Ishikawa (cell line): ENCODE data around the gene S100A13.

Experiments used
- CEBPB ChIP-seq: IDR thresholded peaks from 2 replicates; pipeline ENCODE4 v1.6.1; 2012
- CREB1 ChIP-seq: IDR thresholded peaks from 2 replicates; pipeline ENCODE4 v1.6.1; 2012; ENCODE audit warnings: low read depth
- EGR1 ChIP-seq: IDR thresholded peaks from 2 replicates; pipeline ENCODE4 v1.6.1; 2012
- EP300 ChIP-seq: IDR thresholded peaks from 2 replicates; pipeline ENCODE4 v1.6.1; 2012; ENCODE audit warnings: borderline replicate concordance
- FOXM1 ChIP-seq: IDR thresholded peaks from 2 replicates; pipeline ENCODE4 v1.6.1; 2012; ENCODE audit warnings: low read depth, borderline replicate concordance
- NFIC ChIP-seq: IDR thresholded peaks from 2 replicates; pipeline ENCODE4 v1.6.1; 2012
- RAD21 ChIP-seq: IDR thresholded peaks from 2 replicates; pipeline ENCODE4 v1.6.1; 2012; ENCODE audit warnings: low read depth
- TAF1 ChIP-seq: IDR thresholded peaks from 2 replicates; pipeline ENCODE4 v1.6.1; 2012; ENCODE audit warnings: low read depth, mild to moderate bottlenecking
- TCF12 ChIP-seq: IDR thresholded peaks from 2 replicates; pipeline ENCODE4 v1.6.1; 2012; ENCODE audit warnings: low read depth
- TEAD4 ChIP-seq: IDR thresholded peaks from 2 replicates; pipeline ENCODE4 v1.6.1; 2012
- YY1 ChIP-seq: IDR thresholded peaks from 2 replicates; pipeline ENCODE4 v1.6.1; 2012; ENCODE audit warnings: low read depth
- ZBTB7A ChIP-seq: IDR thresholded peaks from 2 replicates; pipeline ENCODE4 v1.6.1; 2012; ENCODE audit warnings: low read depth
- TF ChIP-seq, protein P1 (sequence below): IDR thresholded peaks from 2 replicates; pipeline ENCODE4 v1.6.1; 2012
- TF ChIP-seq, protein P2 (sequence below): IDR thresholded peaks from 2 replicates; pipeline ENCODE4 v1.6.1; 2012
- TF ChIP-seq, protein P3 (sequence below): IDR thresholded peaks from 2 replicates; pipeline ENCODE4 v1.6.1; 2012; ENCODE audit warnings: low read depth, mild to moderate bottlenecking

The S100A13 gene

DNA sequence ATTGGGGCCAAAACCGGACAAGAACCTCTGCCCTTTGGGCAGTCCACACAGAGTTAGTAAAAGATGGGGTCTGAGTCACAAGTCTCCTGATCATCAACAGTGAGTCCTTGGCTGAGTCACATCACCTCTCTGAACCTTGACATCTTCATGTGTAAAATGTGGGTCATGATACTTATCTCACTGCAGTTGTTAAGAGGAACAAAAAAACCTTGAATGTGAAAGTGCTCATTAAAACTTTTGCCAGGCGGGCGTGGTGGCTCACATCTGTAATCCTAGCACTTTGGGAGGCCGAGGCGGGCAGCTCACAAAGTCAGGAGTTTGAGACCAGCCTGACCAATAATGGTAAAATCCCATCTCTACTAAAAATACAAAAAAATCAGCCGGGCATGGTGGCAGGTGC is 30.1 kb downstream of the S100A13 start:
- TF ChIP-seq TCF12 (no peak), EGR1 (no peak), CREB1 (no peak), FOXM1 (no peak), NFIC (no peak), TEAD4 (no peak)

DNA sequence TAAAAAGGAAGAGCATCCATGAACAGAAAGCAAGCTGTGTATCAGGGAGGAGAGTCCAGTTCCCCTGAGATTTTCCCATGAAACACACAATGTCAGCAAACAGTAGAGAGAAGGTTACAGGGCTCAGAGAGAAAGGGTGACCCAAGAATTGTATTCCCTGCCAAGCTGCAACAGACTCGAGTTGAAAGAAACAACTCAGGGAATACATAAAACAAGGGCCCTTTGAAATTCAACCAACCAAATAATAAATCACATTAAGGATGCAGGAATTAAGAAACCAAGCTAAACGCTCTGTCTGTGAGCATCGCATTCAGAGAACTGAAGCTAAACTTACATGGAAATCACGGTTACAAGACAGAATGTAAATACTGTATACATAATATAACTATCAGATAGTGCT is 34.6 kb downstream of the S100A13 start:
- TF ChIP-seq, protein P1, sequence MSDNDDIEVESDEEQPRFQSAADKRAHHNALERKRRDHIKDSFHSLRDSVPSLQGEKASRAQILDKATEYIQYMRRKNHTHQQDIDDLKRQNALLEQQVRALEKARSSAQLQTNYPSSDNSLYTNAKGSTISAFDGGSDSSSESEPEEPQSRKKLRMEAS: no peak
- TF ChIP-seq ZBTB7A: no peak
- TF ChIP-seq EGR1: no peak
- TF ChIP-seq NFIC: no peak
- no peak for TF ChIP-seq YY1
- TF ChIP-seq, protein P2, sequence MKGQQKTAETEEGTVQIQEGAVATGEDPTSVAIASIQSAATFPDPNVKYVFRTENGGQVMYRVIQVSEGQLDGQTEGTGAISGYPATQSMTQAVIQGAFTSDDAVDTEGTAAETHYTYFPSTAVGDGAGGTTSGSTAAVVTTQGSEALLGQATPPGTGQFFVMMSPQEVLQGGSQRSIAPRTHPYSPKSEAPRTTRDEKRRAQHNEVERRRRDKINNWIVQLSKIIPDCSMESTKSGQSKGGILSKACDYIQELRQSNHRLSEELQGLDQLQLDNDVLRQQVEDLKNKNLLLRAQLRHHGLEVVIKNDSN: no peak
- TF ChIP-seq TCF12: no peak
- no peak for TF ChIP-seq EP300
- TF ChIP-seq CREB1: no peak
- no peak for TF ChIP-seq TEAD4
- TF ChIP-seq, protein P3, sequence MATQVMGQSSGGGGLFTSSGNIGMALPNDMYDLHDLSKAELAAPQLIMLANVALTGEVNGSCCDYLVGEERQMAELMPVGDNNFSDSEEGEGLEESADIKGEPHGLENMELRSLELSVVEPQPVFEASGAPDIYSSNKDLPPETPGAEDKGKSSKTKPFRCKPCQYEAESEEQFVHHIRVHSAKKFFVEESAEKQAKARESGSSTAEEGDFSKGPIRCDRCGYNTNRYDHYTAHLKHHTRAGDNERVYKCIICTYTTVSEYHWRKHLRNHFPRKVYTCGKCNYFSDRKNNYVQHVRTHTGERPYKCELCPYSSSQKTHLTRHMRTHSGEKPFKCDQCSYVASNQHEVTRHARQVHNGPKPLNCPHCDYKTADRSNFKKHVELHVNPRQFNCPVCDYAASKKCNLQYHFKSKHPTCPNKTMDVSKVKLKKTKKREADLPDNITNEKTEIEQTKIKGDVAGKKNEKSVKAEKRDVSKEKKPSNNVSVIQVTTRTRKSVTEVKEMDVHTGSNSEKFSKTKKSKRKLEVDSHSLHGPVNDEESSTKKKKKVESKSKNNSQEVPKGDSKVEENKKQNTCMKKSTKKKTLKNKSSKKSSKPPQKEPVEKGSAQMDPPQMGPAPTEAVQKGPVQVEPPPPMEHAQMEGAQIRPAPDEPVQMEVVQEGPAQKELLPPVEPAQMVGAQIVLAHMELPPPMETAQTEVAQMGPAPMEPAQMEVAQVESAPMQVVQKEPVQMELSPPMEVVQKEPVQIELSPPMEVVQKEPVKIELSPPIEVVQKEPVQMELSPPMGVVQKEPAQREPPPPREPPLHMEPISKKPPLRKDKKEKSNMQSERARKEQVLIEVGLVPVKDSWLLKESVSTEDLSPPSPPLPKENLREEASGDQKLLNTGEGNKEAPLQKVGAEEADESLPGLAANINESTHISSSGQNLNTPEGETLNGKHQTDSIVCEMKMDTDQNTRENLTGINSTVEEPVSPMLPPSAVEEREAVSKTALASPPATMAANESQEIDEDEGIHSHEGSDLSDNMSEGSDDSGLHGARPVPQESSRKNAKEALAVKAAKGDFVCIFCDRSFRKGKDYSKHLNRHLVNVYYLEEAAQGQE: no peak
- TF ChIP-seq FOXM1: no peak
- TF ChIP-seq RAD21: no peak
- TF ChIP-seq TAF1: no peak
- TF ChIP-seq CEBPB: no peak

DNA sequence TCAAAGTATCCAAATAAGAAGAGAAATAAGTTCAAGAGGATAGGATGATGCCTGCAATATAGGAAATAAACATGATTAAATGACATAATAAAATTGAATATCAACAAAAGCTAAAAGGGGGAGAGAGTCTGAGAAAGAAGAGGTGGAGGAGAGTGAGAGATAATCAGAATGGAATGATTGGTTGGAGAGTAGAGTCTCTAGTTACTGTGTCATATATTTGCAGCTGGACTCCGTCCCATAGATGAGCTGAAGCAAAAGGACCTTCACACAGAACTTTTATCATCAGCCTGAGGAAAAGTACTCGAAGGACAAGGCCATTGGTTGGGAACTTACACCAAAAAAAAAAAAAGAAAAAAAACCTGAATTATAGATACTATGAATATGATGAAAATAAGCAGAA is 38.8 kb downstream of the S100A13 start:
- TF ChIP-seq TCF12 (no peak), RAD21 (no peak), TAF1 (no peak), CEBPB (no peak), YY1 (no peak), FOXM1 (no peak), NFIC (no peak), EGR1 (no peak)
- TF ChIP-seq, protein P2: no peak
- TF ChIP-seq, protein P1: no peak
- TF ChIP-seq, protein P3: no peak

DNA sequence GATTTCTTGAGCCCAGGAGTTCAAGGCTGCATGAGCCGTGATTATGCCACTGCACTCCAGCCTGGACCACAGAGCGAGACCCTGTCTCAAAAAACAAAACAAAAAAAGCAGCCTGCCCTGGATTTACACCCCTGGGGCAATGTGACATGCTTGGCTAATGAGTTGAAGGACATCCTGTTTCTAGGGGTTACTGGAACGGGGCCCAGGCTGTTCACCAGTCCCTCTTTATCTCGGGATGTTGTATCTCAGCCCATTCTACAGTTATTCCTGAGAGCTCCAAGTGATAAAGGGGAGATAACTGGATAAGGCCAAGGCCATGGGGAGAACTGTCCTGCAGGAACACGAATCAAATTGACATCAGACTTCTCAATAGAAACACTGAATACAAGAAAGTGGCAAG is 40.0 kb downstream of the S100A13 start:
- TF ChIP-seq ZBTB7A (no peak), RAD21 (no peak), CREB1 (no peak), TCF12 (no peak), TEAD4 (no peak), EGR1 (no peak), EP300 (no peak), FOXM1 (no peak), NFIC (no peak), CEBPB (no peak), YY1 (no peak), TAF1 (no peak)
- TF ChIP-seq, protein P1: no peak
- TF ChIP-seq, protein P2: no peak
- TF ChIP-seq, protein P3: no peak
